DND-41 (cell line): ENCODE results near the gene SLC25A26.

Experiments used
- ATAC-seq: fragments of 200-7000 bp; cut with Tn5 transposase; 3 replicates; pipeline ENCODE4 v1.9.1; 2021; ENCODE audit warnings: low read depth; ENCODE audit not compliant: insufficient read depth
- DNase-seq: peaks from one replicate; pipeline ENCODE4 v3.0.0-alpha.2; 2020
- H2AFZ ChIP-seq: 2 replicates; pipeline ENCODE4 v1.6.0; 2012; ENCODE audit warnings: low read depth, low read length
- H3K27ac ChIP-seq: 2 replicates; pipeline ENCODE4 v1.5.1; 2012; ENCODE audit warnings: low read length, inconsistent platforms
- H3K27me3 ChIP-seq: fragments of 200-600 bp; sonication (generic); 2 replicates; pipeline ENCODE4 v1.6.0; 2012; ENCODE audit warnings: low read length, mild to moderate bottlenecking, inconsistent platforms; ENCODE audit not compliant: insufficient read depth, poor library complexity
- H3K36me3 ChIP-seq: 2 replicates; pipeline ENCODE4 v1.5.1; 2012; ENCODE audit warnings: low read length, inconsistent platforms; ENCODE audit not compliant: insufficient read depth
- H3K4me1 ChIP-seq: 2 replicates; pipeline ENCODE4 v1.5.1; 2012; ENCODE audit warnings: mild to moderate bottlenecking, low read length; ENCODE audit not compliant: insufficient read depth
- H3K4me2 ChIP-seq: 2 replicates; pipeline ENCODE4 v1.6.0; 2012; ENCODE audit warnings: mild to moderate bottlenecking, moderate library complexity, low read length, inconsistent platforms; ENCODE audit not compliant: insufficient read depth
- H3K4me3 ChIP-seq, 2 experiments: fragments of 200-600 bp in 1 of 2; shearing (Covaris generic) in 1 of 2; 2 replicates each; pipeline ENCODE4 v1.5.1; 2012 to 2016; ENCODE audit warnings: inconsistent platforms in 2 of 2, low read length in 2 of 2, mild to moderate bottlenecking in 2 of 2, low read depth in 1 of 2, moderate library complexity in 1 of 2
- H3K79me2 ChIP-seq: 2 replicates; pipeline ENCODE4 v1.6.0; 2012; ENCODE audit warnings: low read length, inconsistent platforms; ENCODE audit not compliant: insufficient read depth
- H3K9ac ChIP-seq: 2 replicates; pipeline ENCODE4 v1.6.0; 2012; ENCODE audit warnings: low read depth, mild to moderate bottlenecking, inconsistent platforms, low read length, moderate library complexity
- H3K9me3 ChIP-seq: 2 replicates; pipeline ENCODE4 v1.5.1; 2012; ENCODE audit warnings: low read length, moderate library complexity, mild to moderate bottlenecking, inconsistent platforms; ENCODE audit not compliant: insufficient read depth, severe bottlenecking
- H4K20me1 ChIP-seq: 2 replicates; pipeline ENCODE4 v1.6.0; 2012; ENCODE audit warnings: low read length; ENCODE audit not compliant: insufficient read depth
- EZH2 ChIP-seq: IDR thresholded peaks from 3 replicates; pipeline ENCODE4 v1.6.1; 2012; ENCODE audit warnings: borderline replicate concordance, low read depth, mild to moderate bottlenecking, moderate library complexity, low read length, inconsistent platforms; ENCODE audit not compliant: severe bottlenecking
- TF ChIP-seq, protein P1 (sequence below): IDR thresholded peaks from 2 replicates; pipeline ENCODE4 v1.5.1; 2012; ENCODE audit warnings: borderline replicate concordance, low read length, moderate library complexity, mild to moderate bottlenecking; ENCODE audit not compliant: poor library complexity, severe bottlenecking; ENCODE audit errors: extremely low read depth

SLC25A26 gene

DNA sequence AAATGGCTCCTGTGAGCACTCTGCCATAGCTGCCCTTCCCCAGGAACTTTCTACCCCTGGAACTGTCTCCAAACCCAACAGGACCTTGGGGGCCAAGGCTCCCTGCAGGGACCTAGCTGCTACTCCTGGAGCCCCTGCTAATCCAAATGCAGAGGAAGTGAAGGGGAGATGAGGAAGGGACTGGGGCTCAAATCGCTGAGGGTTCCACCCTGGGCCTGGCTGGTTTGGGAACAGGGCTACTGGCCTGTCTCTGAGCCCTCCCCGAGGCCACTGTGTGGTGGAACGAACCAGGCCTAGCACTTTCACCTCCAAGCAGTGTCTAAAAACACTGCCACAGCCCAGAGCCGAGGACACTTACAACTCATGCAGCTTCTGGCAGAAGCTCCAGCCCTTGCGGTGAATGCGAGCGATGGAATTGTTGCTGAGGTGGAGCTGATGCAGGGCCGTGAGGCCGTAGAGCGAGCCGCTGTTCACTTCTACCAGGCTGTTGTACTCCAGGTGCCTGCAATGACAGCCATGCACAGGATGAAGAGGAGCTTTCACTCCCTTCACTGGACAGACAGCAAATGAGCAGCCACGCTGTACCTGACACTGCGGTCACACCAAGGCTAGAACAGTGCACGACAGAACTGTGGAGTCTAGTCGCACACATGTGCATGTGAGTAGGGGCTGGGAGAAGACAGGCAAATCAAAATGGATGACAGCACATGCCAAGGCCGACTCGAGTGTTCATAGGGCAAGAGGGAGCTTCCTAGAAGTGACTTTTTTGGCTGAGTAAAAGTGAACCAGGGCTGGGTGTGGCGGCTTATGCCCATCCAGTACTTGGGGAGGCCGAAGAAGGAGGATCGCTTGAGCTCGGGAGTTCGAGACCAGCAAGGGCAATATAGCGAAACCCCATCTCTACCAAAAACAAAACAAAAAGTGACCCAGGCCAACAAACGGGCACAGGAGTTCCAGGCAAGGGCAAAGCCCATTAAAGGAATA lies 189.3 kb downstream of the SLC25A26 start:
- Histone ChIP-seq H3K9ac (no peak overlapping the region), H3K4me1 (0 out of 2 replicates have a peak, but pooled peaks cover 3% of the 10 kb centered on the region), H3K79me2 (no peaks in the 10 kb centered on the region), H3K4me3 (no peak overlapping the region), H2AFZ (no peak overlapping the region), H3K27me3 (no peaks in the 10 kb centered on the region), H4K20me1 (no peaks in the 10 kb centered on the region), H3K27ac (no peak overlapping the region), H3K36me3 (peaks cover 36% of the 10 kb centered on the region), H3K4me2 (no peak overlapping the region), H3K9me3 (no peaks in the 10 kb centered on the region)
- TF ChIP-seq, protein P1, sequence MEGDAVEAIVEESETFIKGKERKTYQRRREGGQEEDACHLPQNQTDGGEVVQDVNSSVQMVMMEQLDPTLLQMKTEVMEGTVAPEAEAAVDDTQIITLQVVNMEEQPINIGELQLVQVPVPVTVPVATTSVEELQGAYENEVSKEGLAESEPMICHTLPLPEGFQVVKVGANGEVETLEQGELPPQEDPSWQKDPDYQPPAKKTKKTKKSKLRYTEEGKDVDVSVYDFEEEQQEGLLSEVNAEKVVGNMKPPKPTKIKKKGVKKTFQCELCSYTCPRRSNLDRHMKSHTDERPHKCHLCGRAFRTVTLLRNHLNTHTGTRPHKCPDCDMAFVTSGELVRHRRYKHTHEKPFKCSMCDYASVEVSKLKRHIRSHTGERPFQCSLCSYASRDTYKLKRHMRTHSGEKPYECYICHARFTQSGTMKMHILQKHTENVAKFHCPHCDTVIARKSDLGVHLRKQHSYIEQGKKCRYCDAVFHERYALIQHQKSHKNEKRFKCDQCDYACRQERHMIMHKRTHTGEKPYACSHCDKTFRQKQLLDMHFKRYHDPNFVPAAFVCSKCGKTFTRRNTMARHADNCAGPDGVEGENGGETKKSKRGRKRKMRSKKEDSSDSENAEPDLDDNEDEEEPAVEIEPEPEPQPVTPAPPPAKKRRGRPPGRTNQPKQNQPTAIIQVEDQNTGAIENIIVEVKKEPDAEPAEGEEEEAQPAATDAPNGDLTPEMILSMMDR, result no peak
- no peak for TF ChIP-seq EZH2
- DNase-seq (no peak), ATAC-seq (no peak)

DNA sequence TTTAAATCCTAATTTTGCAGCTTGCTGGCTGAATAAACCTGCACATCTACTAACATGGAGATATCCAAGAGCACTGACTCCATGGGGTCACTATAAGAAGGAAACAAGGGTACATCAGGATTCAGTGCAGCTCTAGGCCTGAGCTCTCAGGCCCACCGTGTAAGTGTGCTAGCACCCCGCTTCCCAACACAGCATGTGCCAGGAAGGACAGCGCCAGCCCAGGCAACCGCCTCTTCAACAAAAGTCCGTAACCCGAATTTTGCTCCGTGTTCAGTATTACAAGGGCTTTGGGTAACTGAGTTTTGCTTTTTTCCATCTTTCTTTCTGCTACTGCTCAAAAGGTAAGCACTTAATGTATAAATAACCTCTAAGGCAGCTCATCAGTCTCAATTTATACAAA lies 190.2 kb downstream of the SLC25A26 start:
- no peak overlapping the region for H3K4me3 ChIP-seq

DNA sequence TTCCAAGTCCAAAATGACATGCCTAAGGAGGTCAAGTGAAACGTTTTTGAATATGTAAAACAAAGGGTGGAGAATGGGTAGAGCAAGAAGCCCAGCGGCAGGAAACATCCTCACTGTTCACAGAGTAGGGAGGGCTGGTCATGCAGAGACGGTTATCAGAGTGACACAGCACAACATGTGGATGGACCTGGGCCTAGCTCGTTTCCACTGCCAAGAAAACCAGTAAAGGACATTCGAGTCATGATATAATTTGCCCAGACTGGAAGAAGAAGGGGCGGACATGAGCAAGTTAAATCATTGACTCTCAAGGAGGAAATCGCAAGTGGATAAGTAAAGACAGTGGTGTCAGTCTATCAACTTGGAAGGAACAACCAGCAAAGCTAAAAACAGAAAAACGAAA lies 190.7 kb downstream of the SLC25A26 start:
- Histone ChIP-seq H3K4me2 (no peak overlapping the region), H3K9me3 (no peaks in the 10 kb centered on the region), H3K79me2 (no peaks in the 10 kb centered on the region), H3K4me3 (no peak overlapping the region), H2AFZ (no peak overlapping the region), H3K4me1 (0 out of 2 replicates have a peak, but pooled peaks cover 3% of the 10 kb centered on the region), H3K36me3 (peaks cover 32% of the 10 kb centered on the region), H3K27ac (no peak overlapping the region), H3K9ac (no peak overlapping the region), H3K27me3 (no peaks in the 10 kb centered on the region), H4K20me1 (no peaks in the 10 kb centered on the region; the same call in 1 of the 2 replicates)
- DNase-seq, result no peak
- no peak for ATAC-seq
- TF ChIP-seq EZH2, result no peak
- TF ChIP-seq, protein P1, result no peak

More for the DNA sequence above, 190.2 kb downstream of the SLC25A26 start:
- Histone ChIP-seq H3K27ac (no peak overlapping the region), H3K4me1 (0 out of 2 replicates have a peak, but pooled peaks cover 3% of the 10 kb centered on the region), H3K79me2 (no peaks in the 10 kb centered on the region), H3K4me2 (no peak overlapping the region), H3K9me3 (no peaks in the 10 kb centered on the region), H4K20me1 (no peaks in the 10 kb centered on the region), H2AFZ (no peak overlapping the region), H3K36me3 (peaks cover 33% of the 10 kb centered on the region), H3K27me3 (no peaks in the 10 kb centered on the region), H3K9ac (no peak overlapping the region)
- ATAC-seq (no peak), DNase-seq (no peak)
- TF ChIP-seq EZH2, result no peak
- TF ChIP-seq, protein P1, result no peak
